ENCODE measurements around the gene AJAP1.

The AJAP1 gene

DNA sequence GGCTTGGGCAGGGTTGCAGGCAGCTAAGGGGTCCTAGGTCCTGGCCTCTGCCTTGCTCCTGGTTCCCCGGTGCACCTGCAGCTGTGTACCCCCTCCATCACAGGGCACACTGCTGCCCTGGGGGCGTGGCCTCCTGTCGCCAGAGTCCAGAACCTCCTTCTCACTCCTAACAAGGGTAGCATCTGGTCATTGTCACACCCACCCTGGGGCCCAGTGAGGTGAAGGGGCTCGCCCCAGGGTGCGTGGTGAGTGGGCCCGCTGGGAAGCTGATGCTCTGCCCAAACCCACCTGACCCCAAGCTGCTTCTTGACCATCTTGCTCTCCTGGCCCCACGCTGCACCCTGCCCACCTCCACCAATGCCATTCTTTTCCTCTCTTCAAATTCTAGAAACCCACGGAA is 44.5 kb downstream of the AJAP1 start:
- no peak for DNase-seq (ENCODE audit: low spot score)
- TF ChIP-seq, protein P1, sequence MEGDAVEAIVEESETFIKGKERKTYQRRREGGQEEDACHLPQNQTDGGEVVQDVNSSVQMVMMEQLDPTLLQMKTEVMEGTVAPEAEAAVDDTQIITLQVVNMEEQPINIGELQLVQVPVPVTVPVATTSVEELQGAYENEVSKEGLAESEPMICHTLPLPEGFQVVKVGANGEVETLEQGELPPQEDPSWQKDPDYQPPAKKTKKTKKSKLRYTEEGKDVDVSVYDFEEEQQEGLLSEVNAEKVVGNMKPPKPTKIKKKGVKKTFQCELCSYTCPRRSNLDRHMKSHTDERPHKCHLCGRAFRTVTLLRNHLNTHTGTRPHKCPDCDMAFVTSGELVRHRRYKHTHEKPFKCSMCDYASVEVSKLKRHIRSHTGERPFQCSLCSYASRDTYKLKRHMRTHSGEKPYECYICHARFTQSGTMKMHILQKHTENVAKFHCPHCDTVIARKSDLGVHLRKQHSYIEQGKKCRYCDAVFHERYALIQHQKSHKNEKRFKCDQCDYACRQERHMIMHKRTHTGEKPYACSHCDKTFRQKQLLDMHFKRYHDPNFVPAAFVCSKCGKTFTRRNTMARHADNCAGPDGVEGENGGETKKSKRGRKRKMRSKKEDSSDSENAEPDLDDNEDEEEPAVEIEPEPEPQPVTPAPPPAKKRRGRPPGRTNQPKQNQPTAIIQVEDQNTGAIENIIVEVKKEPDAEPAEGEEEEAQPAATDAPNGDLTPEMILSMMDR (IDR thresholded peaks at IDR 0.05; ENCODE audit: extremely low read depth, missing control alignments) = no peak

DNA sequence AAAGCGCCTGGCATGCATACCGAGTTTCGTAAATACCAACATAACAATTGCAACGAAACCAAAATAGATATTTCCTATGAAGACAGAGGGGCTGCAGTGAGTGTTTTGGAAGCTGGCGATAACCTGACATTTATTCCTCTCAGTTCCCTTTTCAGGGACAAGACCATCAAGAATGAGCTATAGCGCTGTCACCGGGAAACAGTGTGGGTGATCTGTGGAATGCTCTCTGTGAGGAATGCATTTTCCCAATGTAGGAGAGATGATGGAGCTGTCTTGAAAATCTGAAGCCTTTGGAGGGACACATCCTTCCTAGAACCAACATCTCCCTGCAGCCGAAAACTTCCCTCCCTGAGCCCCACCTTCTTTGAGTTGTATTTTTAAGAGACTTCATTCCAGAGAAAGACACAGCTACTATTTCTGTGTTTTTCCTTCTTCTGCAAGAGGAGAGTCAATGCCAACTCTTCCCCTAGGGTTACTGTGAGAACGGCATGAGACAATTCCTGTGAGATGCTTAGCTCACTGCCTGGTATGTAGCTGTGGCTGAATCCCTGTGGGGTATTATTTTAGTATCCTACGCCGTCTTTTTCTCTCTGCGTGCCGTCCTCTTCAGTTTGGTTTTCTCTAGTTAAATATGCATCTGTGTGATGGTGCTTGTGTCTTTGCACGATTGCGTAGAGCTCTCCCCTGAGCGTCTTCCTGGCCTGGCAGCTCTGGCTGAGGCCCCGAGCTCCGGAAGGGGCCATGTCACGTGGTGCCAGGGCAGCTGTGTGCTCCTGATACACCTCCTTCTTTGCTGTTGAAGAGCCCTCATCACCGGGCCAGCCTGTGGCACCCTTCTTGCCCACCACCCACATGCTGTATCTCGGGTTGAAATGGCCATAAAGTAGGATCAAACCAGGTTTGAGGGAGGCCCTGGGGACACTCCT is 45.2 kb downstream of the AJAP1 start:
- TF ChIP-seq, protein P1 (IDR thresholded peaks at IDR 0.05; ENCODE audit: extremely low read depth, missing control alignments) = no peak

DNA sequence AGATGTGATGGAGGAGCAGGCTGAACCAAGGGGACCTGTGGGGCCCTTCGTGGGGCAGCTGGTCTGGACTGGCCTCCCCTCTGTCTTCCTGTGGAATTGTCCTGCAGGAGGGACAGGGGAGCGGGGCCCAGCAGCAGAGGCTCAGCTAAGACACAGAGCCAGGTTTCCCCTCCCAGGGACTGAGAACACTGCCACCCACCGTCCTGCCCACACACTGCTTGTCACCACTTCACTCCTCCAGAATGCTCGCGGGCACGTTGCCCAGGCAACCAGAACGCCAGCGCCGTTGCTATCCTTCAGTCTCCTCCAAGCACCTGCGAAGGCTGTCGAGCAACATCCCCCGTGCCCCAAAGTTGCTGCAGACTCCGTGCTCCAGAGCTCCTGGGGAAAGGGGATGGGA is 46.4 kb downstream of the AJAP1 start:
- no peak for DNase-seq (ENCODE audit: low spot score)

More for the DNA sequence above, 45.2 kb downstream of the AJAP1 start:
- no peak for DNase-seq (ENCODE audit: low spot score)

DNA sequence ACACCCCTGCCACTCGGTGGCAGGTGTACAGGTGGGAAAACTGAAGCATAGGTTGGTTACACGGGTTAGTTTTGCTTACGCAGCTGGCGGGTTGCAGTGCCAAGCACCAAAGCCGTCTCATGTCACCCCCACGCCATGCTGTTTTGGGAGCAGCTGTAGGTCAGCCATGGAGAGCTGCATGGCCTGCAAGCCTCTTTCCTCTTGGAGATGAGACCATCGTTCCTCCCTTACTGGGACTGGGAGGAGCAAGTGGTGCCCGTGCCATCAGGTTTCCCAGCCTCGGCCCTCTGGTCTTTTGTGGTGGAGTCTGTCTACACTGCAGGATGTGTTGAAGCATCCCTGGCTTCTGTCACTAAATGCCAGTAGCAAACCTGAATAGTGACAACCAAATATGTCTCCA is 46.9 kb downstream of the AJAP1 start:
- TF ChIP-seq, protein P1 (IDR thresholded peaks at IDR 0.05; ENCODE audit: extremely low read depth, missing control alignments) = no peak
- no peak for DNase-seq (ENCODE audit: low spot score)

More for the DNA sequence above, 46.4 kb downstream of the AJAP1 start:
- TF ChIP-seq, protein P1 (IDR thresholded peaks at IDR 0.05; ENCODE audit: extremely low read depth, missing control alignments) = no peak

DNA sequence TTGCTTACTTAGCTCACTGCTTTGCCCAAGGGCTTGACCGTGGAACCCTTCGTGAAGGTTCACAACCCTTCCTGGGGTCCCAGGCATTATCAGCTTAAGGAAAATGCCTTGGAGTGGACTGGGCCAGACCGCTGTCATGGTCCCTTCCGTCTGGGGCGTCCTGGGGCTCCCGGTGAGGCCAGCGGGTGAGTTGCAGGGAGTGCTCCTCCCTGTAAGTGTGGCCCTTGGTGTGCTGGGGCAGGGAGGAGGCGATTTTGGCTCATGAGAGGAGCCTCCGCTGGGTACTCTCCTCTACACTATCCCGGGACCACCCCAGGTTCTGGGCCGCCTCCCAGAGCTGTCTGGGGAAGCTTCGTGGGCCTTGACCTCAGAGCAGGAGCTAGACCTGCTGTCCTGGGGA is 48.1 kb downstream of the AJAP1 start:
- TF ChIP-seq, protein P1 (IDR thresholded peaks at IDR 0.05; ENCODE audit: extremely low read depth, missing control alignments) = no peak
- DNase-seq (ENCODE audit: low spot score) = no peak

DNA sequence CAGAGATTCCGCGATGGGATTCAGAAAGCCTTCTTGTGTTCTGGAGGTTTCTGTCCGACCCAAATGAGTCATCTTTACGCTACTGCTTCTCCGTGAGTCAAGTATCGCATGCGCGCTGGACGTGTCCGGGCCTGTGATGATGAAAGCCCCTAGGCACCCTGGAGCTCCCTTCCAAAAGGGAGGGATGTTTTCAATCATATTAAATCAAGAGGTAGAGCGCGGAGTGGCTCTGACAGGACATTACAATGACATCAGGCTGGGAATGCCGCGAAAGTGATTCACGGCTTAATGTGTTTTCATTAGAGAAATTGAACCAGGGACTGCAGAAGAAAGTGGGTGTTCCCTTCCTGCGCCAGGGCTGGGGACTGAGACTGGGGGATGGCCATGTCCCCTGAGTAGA is 48.5 kb downstream of the AJAP1 start:
- no peak for DNase-seq (ENCODE audit: low spot score)
- TF ChIP-seq, protein P1 (IDR thresholded peaks at IDR 0.05; ENCODE audit: extremely low read depth, missing control alignments) = no peak

DNA sequence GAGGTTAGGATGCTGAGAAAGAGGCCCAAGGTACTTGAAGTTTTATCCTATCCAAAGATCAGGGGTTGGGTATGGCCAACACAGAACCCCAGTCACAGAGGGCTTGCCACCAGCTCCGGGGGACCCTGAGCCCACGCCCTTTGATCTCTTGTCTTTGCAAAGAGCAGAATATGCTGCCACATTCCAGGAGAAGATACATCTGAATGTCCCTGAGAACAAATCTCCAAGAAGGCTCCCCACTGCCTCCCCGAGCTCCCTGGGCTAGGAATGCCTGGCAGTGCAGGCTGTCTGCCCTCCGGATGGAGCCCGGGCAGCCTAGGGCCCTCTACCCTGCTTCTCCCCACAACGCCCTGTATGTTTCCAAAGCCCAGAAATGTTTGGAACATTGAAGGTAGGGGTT is 49.2 kb downstream of the AJAP1 start:
- no peak for DNase-seq (ENCODE audit: low spot score)
- TF ChIP-seq, protein P1 (IDR thresholded peaks at IDR 0.05; ENCODE audit: extremely low read depth, missing control alignments) = no peak

Measured in GM20000 (cell line).